Measurements from ENCODE around the gene VTI1A.

VTI1A gene

DNA sequence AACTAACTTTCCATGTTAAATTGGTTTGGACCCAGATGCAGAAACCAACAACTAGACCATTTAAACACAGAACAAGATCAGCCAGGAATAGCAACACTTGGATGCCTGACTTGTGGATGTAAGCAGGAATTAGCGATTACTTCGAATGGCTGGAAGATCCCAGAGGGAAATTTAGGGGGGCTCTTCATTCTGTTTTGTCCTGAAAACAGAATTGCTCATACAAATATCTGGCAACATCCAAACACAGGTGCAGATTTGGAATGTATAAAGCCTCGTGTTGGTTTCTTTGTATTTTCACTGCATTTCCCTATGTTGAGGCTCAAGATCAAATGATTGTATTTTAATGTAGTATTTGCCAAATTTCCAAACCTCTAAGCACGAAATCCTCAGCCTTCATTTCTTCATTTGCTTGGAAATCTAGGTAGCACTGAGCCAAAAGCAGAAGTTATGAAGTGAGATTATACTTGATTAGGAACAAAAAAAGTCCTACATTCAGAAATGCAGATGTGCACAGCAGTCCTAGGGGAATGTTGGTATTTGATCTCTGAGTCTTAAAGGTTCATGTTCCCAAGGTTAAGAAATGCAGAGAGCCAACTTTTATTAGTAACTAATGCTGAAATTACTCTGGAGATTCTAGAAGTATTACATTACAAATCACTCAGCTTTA is 254.3 kb downstream of the VTI1A start:
- Histone ChIP-seq H3K9ac (ENCODE audit: low read depth, low read length) (no peak overlapping the region), H3K27me3 (ENCODE audit: control insufficient read depth, insufficient read depth, low read length) (no peaks in the 10 kb centered on the region), H3K4me3 (ENCODE audit: low read depth, low read length) (no peak overlapping the region), H3K36me3 (ENCODE audit: control insufficient read depth, insufficient read depth, low read length) (no peaks in the 10 kb centered on the region), H3K9me3 (ENCODE audit: control insufficient read depth, insufficient read depth, low read length) (no peaks in the 10 kb centered on the region), H3K4me1 (ENCODE audit: control insufficient read depth, insufficient read depth, low read length) (no peaks in the 10 kb centered on the region)

DNA sequence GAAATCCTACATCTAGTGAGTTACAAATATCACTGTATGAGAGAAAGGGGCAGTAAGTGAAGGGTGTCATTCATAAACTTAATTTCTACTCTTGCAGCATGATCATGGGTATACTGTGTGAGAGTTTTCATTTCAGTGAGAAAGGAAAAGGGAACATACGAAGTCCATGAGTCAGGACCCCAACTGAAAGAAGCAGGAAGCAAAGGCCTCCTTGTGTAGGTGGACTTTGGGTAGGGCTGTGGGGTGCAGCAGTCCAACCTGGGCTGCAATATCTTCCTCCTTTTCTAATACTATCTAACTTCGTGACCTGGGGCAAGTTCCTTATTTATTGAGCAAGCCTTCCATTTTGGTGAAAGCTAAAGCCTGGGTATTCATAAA is 254.9 kb downstream of the VTI1A start:
- H3K9ac ChIP-seq (ENCODE audit: low read depth, low read length) = no peak overlapping the region
- peaks cover 3% of the 10 kb centered on the region for H3K4me1 ChIP-seq (ENCODE audit: control insufficient read depth, insufficient read depth, low read length)
- no peaks in the 10 kb centered on the region for H3K9me3 ChIP-seq (ENCODE audit: control insufficient read depth, insufficient read depth, low read length)
- H3K27me3 ChIP-seq (ENCODE audit: control insufficient read depth, insufficient read depth, low read length) = no peaks in the 10 kb centered on the region
- H3K4me3 ChIP-seq (ENCODE audit: low read depth, low read length) = no peak overlapping the region
- no peaks in the 10 kb centered on the region for H3K36me3 ChIP-seq (ENCODE audit: control insufficient read depth, insufficient read depth, low read length)

DNA sequence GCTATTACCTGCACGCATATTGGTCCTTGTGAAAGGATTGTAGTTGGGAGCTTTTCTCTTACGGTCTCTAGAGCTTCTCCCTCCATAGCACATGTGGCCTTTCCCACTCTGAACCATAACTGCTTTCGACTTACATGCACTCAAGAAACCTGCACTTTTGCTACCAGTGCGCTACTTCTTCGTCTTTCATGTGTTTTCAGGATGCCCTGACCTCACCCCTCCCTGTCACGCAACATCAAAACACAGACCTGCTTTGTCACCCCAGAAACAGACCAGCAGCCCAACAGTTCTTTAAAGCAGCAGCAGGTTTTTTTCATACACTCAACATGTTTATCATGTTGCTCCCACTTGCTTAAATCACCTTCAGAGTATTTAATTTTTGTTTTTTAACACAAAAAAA is 259.6 kb downstream of the VTI1A start:
- H3K4me3 ChIP-seq (ENCODE audit: low read depth, low read length) = no peak overlapping the region
- no peaks in the 10 kb centered on the region for H3K36me3 ChIP-seq (ENCODE audit: control insufficient read depth, insufficient read depth, low read length)
- H3K9me3 ChIP-seq (ENCODE audit: control insufficient read depth, insufficient read depth, low read length) = no peaks in the 10 kb centered on the region
- no peaks in the 10 kb centered on the region for H3K27me3 ChIP-seq (ENCODE audit: control insufficient read depth, insufficient read depth, low read length)
- H3K9ac ChIP-seq (ENCODE audit: low read depth, low read length) = no peak overlapping the region
- peaks cover 11% of the 10 kb centered on the region for H3K4me1 ChIP-seq (ENCODE audit: control insufficient read depth, insufficient read depth, low read length)

DNA sequence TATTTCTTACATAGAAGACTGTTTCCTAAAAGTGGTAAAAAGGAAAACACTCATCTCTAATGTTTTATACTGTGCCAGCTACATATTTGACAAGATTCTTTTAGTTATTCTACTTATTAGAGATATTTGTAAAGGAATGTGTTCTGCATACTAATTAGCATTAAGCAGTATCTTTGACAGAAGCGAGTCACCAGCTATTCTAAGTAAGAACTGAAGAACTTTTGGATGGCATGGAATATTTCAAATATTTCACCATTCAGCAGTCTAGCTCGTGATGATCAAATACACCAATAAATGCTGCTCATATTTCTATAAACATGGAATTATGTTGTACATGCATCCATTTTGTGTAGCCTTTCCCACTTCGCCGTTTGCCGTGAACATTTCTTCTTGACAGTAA is 261.4 kb downstream of the VTI1A start:
- no peaks in the 10 kb centered on the region for H3K27me3 ChIP-seq (ENCODE audit: control insufficient read depth, insufficient read depth, low read length)
- H3K9me3 ChIP-seq (ENCODE audit: control insufficient read depth, insufficient read depth, low read length) = no peaks in the 10 kb centered on the region
- H3K4me1 ChIP-seq (ENCODE audit: control insufficient read depth, insufficient read depth, low read length) = peaks cover 11% of the 10 kb centered on the region
- H3K4me3 ChIP-seq (ENCODE audit: low read depth, low read length) = no peak overlapping the region
- no peak overlapping the region for H3K9ac ChIP-seq (ENCODE audit: low read depth, low read length)
- no peaks in the 10 kb centered on the region for H3K36me3 ChIP-seq (ENCODE audit: control insufficient read depth, insufficient read depth, low read length)

DNA sequence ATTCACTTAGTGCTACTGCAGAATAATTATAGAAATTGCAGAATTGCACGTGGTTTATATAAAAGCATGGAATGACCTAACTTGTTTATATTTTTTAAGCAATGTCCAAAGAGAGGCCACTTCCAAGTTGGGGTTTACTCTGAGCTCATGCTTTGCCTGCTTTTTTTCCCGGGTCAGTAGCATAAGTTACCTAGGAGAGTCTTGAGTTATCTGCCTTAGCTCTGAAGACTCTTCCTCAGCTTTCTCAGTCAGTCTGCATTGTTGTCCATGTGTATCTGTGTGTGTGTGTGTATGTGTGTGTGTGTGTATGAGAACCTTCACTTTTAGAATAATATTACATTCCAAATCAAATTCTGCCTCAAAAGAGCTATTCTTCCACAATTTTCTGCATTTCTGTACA is 263.5 kb downstream of the VTI1A start:
- H3K4me1 ChIP-seq (ENCODE audit: control insufficient read depth, insufficient read depth, low read length) = peaks cover 11% of the 10 kb centered on the region
- no peak overlapping the region for H3K4me3 ChIP-seq (ENCODE audit: low read depth, low read length)
- no peaks in the 10 kb centered on the region for H3K9me3 ChIP-seq (ENCODE audit: control insufficient read depth, insufficient read depth, low read length)
- no peak overlapping the region for H3K9ac ChIP-seq (ENCODE audit: low read depth, low read length)
- H3K27me3 ChIP-seq (ENCODE audit: control insufficient read depth, insufficient read depth, low read length) = no peaks in the 10 kb centered on the region
- H3K36me3 ChIP-seq (ENCODE audit: control insufficient read depth, insufficient read depth, low read length) = no peaks in the 10 kb centered on the region

DNA sequence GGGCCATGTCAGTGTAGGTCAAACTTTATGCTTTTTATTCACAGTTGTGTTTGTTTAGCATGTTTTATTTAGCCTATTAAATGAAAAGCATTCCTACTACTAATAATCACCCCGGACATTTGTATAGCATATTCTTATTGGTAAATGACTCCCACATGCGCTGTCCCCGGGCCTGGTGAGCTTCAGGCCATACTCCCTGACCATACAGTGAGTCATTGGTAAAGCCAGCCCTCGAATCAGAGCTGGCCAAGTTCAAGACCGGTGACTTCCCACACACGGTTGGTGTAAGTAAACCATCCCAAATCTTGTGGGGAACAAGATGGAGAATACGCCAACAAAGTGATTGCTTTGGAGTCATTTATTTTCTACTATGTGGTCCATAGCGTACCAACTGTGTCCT is 264.4 kb downstream of the VTI1A start:
- Histone ChIP-seq H3K9me3 (ENCODE audit: control insufficient read depth, insufficient read depth, low read length) (no peaks in the 10 kb centered on the region), H3K27me3 (ENCODE audit: control insufficient read depth, insufficient read depth, low read length) (no peaks in the 10 kb centered on the region), H3K4me1 (ENCODE audit: control insufficient read depth, insufficient read depth, low read length) (peaks cover 11% of the 10 kb centered on the region), H3K4me3 (ENCODE audit: low read depth, low read length) (no peak overlapping the region), H3K9ac (ENCODE audit: low read depth, low read length) (no peak overlapping the region), H3K36me3 (ENCODE audit: control insufficient read depth, insufficient read depth, low read length) (no peaks in the 10 kb centered on the region)

DNA sequence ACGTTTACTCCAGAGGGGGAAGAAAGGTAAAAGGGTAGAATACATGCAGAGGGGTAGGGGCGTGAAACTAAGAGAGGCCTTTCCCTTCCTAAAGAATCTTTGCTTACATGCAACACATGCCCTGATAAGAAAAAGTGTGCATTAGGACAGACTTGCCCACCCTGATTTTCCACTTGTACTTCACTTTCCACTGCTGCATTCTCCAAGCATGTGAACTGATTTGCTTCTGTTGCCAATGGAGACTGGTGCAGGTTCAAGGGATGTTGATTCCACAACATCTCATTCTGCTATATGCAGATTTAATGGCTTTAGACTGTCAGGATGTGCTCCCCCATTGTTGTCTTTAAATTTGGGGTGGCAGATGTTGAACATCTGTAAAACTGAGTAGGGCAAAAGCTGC is 265.5 kb downstream of the VTI1A start:
- Histone ChIP-seq H3K36me3 (ENCODE audit: control insufficient read depth, insufficient read depth, low read length) (no peaks in the 10 kb centered on the region), H3K9me3 (ENCODE audit: control insufficient read depth, insufficient read depth, low read length) (no peaks in the 10 kb centered on the region), H3K9ac (ENCODE audit: low read depth, low read length) (no peak overlapping the region)

DNA sequence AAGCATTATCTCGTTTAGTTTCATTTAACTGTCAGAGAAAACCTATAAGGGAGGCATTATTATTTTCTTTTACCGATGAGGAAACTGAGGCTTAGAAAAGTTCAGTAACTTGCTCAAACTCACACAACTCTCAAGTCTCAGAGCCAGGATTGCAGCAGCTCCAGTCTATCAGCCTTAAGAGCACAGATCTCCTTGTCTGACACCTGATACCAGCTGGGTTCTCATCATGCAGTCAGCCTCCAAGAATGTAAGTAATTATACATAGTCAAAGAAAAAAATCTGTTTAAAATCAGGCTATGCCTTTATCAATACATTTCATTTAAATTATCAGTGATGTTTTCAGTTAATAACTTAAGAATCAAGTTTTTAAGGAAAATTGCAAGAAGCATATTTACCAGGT is 266.4 kb downstream of the VTI1A start:
- Histone ChIP-seq H3K9me3 (ENCODE audit: control insufficient read depth, insufficient read depth, low read length) (no peaks in the 10 kb centered on the region), H3K36me3 (ENCODE audit: control insufficient read depth, insufficient read depth, low read length) (no peaks in the 10 kb centered on the region), H3K4me3 (ENCODE audit: low read depth, low read length) (no peak overlapping the region), H3K9ac (ENCODE audit: low read depth, low read length) (no peak overlapping the region), H3K27me3 (ENCODE audit: control insufficient read depth, insufficient read depth, low read length) (no peaks in the 10 kb centered on the region), H3K4me1 (ENCODE audit: control insufficient read depth, insufficient read depth, low read length) (peaks cover 15% of the 10 kb centered on the region)

More for the DNA sequence above, 265.5 kb downstream of the VTI1A start:
- Histone ChIP-seq H3K4me1 (ENCODE audit: control insufficient read depth, insufficient read depth, low read length) (peaks cover 12% of the 10 kb centered on the region), H3K27me3 (ENCODE audit: control insufficient read depth, insufficient read depth, low read length) (no peaks in the 10 kb centered on the region), H3K4me3 (ENCODE audit: low read depth, low read length) (no peak overlapping the region)

DNA sequence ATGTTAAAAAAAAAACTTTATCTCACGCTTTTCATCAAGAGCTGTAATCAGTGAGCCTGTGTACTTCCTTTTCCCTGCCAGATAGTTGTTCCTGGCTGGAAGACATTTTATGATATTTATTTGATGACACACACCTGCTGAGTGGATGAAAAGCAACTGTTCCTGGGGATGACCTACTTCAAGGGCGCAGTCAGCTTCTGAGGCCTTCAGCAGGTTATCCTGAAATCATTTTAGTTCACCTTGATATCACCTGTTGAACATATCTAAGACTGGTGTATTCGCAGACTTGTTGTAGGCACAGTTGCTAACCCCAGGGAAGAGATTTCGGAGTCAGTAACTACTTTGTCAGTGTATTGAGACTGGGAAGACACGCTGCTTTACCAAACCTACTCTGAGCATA is 268.6 kb downstream of the VTI1A start:
- H3K9me3 ChIP-seq (ENCODE audit: control insufficient read depth, insufficient read depth, low read length) = no peaks in the 10 kb centered on the region
- no peaks in the 10 kb centered on the region for H3K27me3 ChIP-seq (ENCODE audit: control insufficient read depth, insufficient read depth, low read length)
- no peak overlapping the region for H3K4me3 ChIP-seq (ENCODE audit: low read depth, low read length)
- H3K9ac ChIP-seq (ENCODE audit: low read depth, low read length) = no peak overlapping the region
- H3K4me1 ChIP-seq (ENCODE audit: control insufficient read depth, insufficient read depth, low read length) = peaks cover 12% of the 10 kb centered on the region
- no peaks in the 10 kb centered on the region for H3K36me3 ChIP-seq (ENCODE audit: control insufficient read depth, insufficient read depth, low read length)

DNA sequence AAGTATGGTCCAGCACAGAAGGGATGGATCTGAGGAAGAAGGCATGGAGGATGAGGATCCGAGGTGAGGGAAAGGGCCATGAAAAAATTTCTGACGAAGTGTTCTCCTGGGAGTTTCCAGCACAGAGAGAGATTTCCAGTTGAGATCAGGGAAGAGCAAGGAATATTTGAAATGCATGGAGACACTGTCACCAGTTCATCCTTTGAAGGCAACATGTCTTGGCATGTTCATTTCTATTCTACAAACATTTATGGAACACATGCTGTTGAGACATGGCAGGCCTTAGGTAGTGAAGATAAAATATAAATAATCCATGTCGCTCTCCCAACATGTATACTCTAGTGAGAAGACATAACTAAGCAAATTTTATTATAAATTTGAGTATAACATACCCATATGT is 269.1 kb downstream of the VTI1A start:
- Histone ChIP-seq H3K9me3 (ENCODE audit: control insufficient read depth, insufficient read depth, low read length) (no peaks in the 10 kb centered on the region), H3K4me1 (ENCODE audit: control insufficient read depth, insufficient read depth, low read length) (peaks cover 12% of the 10 kb centered on the region), H3K36me3 (ENCODE audit: control insufficient read depth, insufficient read depth, low read length) (no peaks in the 10 kb centered on the region), H3K4me3 (ENCODE audit: low read depth, low read length) (no peak overlapping the region), H3K9ac (ENCODE audit: low read depth, low read length) (no peak overlapping the region), H3K27me3 (ENCODE audit: control insufficient read depth, insufficient read depth, low read length) (no peaks in the 10 kb centered on the region)

DNA sequence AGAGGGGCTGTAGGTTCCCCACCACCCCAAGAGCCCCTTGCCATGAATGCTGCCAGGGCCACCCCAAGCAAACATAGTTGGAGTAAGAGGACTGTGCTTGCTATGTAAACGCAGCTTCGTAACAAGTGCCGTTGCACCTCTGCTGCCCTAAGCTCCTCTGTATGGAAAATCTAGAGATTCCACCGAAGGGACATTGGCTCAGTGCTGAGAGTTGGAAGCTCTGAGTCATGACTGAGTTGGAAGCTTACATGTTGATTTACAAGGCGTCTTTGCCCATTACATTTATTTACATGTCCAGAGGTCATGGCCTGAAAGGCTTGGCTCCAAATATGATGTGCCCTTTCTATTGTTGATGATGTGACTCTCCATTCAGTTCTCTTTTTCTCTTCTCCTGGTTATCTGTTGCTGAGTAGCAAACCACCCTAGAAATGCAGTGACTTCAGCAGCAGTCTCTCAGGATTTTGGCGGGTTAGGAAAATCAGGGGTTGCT is 270.0 kb downstream of the VTI1A start:
- H3K9ac ChIP-seq (ENCODE audit: low read depth, low read length) = no peak overlapping the region
- peaks cover 12% of the 10 kb centered on the region for H3K4me1 ChIP-seq (ENCODE audit: control insufficient read depth, insufficient read depth, low read length)
- no peaks in the 10 kb centered on the region for H3K36me3 ChIP-seq (ENCODE audit: control insufficient read depth, insufficient read depth, low read length)

DNA sequence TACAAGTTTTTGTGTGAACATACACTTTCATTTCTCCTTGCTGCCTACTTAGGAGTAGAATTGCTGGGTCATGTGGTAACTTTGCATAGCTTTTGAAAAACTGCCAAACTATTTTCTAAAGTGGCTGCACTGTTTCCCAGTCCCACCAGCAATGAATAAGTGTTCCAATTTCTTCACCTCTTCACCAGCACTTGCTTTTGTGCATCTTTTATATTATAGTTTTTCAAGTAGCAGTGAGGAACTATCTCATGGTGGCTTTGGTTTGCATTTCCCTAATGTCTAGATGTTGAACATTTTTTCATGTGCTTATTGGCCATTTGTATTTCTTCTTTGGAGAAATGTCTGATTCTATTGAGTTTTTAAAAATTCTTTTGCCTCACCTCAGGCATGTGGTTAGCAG is 273.2 kb downstream of the VTI1A start:
- peaks cover 12% of the 10 kb centered on the region for H3K4me1 ChIP-seq (ENCODE audit: control insufficient read depth, insufficient read depth, low read length)

More for the DNA sequence above, 270.0 kb downstream of the VTI1A start:
- Histone ChIP-seq H3K4me3 (ENCODE audit: low read depth, low read length) (no peak overlapping the region), H3K9me3 (ENCODE audit: control insufficient read depth, insufficient read depth, low read length) (no peaks in the 10 kb centered on the region), H3K27me3 (ENCODE audit: control insufficient read depth, insufficient read depth, low read length) (no peaks in the 10 kb centered on the region)

More for the DNA sequence above, 273.2 kb downstream of the VTI1A start:
- no peak overlapping the region for H3K9ac ChIP-seq (ENCODE audit: low read depth, low read length)
- no peak overlapping the region for H3K4me3 ChIP-seq (ENCODE audit: low read depth, low read length)
- no peaks in the 10 kb centered on the region for H3K36me3 ChIP-seq (ENCODE audit: control insufficient read depth, insufficient read depth, low read length)
- no peaks in the 10 kb centered on the region for H3K9me3 ChIP-seq (ENCODE audit: control insufficient read depth, insufficient read depth, low read length)
- H3K27me3 ChIP-seq (ENCODE audit: control insufficient read depth, insufficient read depth, low read length) = no peaks in the 10 kb centered on the region

Data from iPS-15b (cell line).